Renal cortical epithelial cell (primary cell): ENCODE results near the gene UBE2D1. TPM values are rescaled to one million over a fixed set of nuclear protein-coding genes. Genes with fewer than 3 reads are reported as not detected.

Experiments used
- DNase-seq: peaks from one replicate; pipeline ENCODE4 v3.0.0-alpha.2; 2011; ENCODE audit warnings: low read depth
- total RNA-seq: library from RNA; depleted of rRNA; stranded (reverse); fragments of >200 nt; gene quantifications from 2 replicates; pipeline ENCODE4 v1.2.3, GENCODE V29; 2014

The UBE2D1 gene
- total RNA-seq, result 16.3 and 29.4 TPM in 2 replicates

DNA sequence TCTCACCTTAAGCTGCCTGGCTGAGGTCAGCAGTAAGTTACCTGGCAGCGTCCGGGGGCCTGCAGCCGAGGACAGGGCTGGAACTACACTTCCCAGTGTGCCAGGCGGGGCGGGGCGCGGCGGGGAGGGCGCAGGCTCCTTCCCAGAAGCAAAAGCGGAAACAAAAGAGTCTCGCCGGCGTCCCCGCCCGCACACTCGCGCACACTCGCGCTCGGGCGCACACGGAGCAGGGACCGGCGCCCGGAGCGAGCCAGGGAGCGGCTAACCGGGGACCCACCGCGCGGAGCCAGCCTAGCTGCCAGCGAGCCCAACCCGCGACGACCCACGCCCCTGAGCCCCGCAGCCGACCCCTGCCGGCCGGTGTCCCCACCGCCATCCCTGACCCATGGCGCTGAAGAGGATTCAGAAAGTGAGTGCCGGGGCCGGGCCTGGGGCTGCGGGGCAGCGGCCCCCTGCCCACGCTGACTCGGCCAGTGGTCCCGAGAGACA is at the start of gene UBE2D1:
UBE2D1 (plus strand) TSS at position 190 of the 489 bp plus-strand sequence; CDS start at position 386, 196 bp downstream.
- DNase-seq, result peak; percentile 35

DNA sequence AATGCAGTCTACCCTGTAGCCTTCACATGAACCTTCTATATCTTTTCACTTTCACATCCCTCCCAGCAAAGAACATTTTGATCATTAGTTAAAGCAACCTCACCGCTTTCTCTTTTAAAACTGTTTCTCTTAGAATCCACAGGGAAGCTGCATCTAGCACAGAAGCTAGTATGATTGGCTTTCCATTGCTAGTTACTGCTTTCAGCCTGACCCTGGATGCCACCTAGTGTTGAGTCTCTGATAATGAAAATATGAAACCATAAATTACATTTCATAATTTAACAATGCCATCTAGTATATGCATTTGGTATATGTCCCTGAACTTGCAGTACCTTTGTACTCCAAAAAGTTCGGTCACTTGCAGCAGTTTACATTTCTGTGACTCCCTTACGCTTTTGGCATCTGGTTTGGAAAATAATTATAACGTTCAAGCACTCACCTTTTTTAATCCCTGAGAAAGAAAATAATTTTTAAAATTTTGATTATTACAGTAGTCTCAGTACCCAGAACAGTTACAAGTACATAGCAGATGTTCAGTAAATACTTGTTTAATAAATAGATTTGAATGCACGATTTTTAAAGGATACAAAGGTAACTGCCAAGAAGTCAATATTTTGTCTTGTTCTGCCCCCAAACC is 43.1 kb upstream of the UBE2D1 start:
- peak; percentile 58 for DNase-seq

DNA sequence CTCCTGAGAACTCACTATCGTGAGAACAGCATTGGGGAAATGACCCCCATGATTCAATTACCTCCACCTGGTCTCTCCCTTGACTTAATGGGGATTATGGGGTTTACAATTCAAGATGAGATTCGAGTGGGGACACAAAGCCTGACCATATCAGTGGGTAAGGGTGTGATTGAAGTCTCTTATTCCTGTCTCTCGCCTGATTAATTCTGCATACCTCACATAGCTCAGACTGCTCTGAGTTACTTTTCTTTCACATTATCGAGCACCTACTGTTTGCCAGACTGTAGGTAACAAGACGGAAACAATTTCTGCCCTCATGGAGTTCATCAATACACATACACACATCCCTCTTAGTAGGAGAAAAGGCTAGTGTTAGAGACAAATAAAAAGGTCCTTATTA is 40.8 kb upstream of the UBE2D1 start:
- DNase-seq, result no peak

DNA sequence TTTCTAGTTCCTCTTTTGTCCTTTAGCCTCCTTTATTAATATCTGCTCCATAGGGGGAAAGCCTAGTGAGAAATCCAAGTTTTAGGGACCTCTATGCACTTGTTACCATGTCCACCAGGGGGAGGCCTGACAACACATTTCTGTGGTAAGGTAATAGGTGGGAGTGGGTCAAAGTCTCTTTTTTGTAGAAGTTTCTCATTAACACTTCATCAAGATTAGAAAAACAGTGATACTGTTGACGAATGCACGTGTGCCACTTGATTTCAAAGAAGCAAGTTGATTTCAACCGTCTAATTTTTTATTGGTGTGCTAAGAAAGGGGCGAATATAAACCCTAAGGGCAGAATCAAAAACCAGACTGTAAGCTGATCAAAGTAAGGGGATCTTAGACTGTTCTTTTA is 35.2 kb upstream of the UBE2D1 start:
- DNase-seq, result peak; percentile 62

DNA sequence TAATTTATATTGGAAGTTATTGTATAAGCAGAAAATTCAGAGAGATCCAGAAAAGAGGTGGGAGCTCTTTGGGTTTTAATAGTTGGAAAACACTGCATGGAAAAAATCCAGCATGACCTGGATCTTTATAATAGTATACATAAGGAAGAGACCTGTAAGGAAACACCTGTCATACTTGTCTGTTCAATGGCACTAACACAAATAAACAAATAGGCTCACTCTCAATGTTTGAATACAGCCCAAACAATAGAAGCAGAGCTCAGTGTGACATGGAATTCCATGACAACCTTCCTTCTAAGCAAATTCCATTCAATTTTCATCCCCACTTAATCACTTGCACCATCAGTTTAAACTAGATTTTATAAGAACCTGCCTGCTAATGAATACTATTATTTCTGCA is 34.1 kb upstream of the UBE2D1 start:
- no peak for DNase-seq

DNA sequence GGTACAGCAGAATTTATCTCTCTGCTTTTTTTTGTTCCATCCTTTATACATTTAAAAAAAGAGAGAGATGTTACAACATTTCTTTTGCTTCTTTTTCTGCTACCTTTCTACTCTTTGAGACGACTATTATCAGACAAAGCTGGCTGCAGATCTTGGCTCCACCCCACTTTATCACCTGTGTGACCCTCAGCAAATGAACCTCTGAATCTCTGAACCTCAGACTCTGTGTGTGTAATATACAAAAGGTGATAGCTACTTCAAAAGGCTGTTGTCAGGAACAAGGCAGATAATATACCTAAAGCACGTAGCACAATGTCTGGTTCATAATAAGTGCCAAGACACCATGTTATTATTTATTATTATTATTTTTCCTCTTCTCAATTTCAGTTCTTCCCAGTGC is 32.6 kb upstream of the UBE2D1 start:
- no peak for DNase-seq

DNA sequence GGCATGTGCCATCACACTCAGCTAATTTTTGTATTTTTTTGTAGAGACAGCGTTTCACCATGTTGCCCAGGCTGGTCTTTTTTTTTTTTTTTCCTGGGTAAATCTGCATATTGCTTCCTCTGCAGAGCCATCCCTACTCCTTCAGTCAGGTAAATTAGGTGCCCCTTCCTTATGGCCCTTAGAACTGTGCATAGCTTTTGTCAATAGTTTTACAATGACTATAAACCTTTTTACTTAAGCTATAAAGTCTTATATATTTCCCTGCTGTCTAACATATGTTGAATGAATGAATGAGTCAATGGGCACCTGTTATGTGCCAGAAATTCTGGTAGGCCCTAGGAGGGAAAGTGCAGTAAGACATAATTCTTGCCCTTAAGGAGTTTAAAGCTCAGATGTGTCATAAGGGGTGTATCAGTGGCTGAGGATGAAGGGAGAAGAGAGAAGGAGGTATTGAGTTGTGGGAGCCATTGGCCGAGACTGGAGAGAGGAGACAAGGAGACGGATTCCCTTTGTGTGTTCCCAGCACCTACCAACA is 30.6 kb upstream of the UBE2D1 start:
- no peak for DNase-seq

DNA sequence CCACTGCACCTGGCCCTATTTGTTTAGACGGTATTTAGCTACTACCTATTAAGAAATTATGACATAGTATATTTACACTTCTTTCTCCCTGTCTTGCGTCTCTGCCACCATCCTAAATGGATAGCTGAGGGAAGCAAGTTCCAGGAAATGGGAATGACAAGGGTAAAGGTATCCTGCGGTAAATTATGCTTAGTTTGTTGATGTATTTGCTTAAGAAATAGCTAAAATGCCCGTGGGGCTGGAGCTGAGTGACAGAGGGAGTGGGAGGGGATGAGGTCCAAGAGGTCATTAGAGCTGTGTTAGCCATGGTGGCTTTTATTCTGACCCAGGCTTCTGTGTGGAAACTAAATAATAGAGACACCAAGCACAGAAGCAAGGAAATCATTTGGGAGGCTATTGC is 29.0 kb upstream of the UBE2D1 start:
- DNase-seq, result no peak

DNA sequence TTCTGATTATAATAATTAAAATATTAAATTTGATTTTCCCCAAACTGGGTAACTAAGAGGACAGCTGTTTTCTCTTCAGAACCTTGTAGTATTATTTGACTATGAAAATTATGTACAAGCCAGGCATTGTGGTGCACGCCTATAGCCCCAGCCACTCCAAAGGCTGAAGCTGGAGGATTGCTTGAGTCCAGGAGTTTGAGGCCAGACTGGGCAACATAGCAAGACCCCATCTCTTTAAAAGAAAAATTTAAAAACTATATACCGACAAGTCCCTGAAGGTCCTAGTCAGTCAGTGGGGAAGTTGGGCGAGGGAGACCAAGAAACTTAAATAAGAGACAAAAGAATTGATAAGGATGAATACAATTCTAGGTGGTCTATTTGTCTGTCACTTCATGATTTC is 27.1 kb upstream of the UBE2D1 start:
- DNase-seq, result no peak

DNA sequence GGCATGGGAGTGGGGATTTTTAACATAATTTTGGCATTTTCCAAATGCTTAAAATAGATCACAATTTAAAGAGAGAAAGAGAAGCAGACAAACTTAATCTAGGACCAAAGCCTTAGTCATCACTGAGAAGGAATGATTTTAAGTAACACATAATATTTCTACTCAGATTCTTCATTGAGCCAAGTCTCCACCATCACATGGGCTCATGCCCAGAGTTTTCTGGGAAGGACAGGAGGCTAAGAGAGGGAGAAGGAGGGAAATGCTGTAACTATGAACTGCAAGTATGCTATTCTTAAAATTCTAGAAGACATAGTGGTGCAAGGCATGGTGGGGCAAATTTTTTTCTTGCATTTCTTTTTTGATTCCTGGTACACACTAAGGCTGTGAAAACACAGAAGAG is 23.8 kb upstream of the UBE2D1 start:
- DNase-seq, result no peak

DNA sequence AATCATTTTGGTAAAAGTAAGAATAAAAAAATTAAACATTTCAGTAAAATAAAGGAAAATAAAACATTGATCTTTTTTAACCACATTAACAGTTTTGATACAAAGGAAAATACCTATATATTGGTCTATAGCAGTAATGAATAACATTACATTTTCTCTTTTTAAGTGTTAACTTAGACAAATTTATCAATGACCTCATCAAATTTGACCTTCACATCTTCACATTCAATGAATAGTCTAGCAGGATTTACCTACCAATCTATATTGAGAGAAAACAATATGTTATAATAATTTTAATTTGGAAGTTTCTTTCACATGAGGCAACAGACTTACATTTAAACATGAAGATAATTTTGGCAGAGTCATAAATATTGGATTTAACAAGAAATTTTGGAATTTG is 17.9 kb upstream of the UBE2D1 start:
- no peak for DNase-seq

DNA sequence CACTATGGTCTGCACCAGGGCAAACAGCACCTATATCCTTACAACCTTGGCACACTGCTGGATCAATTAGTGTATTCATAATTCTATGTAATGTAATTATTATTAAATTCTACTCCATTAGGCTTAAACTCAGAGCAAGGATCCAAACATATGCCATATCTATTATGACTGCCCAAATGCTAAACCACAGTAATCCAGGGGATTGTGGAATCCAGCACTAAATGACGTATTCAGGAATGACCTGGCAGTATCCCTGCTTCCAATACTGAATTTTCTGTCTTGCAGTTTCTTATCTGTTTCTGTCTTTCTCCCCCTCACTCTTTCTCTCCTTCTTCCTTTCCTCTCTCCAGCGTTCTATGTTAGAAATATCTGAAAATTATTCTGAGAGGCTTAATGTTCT is 16.5 kb upstream of the UBE2D1 start:
- no peak for DNase-seq

DNA sequence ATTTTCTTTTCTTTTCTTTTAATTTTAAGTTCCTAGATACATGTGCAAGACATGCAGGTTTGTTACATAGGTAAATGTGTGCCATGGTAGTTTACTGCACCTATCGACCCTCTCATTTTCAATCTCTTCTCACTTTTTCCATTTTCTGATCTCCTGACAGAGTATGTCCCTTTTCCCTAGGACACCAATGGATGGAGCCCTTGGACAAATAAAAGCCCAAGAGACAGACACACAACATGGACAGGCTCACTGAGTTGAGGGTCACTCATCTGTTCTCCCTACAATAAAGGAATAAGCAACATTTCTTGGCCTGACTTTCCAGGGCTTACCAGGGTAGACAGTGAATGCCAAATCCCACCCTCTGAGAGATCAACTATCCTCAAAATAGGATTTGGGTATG is 15.2 kb upstream of the UBE2D1 start:
- DNase-seq, result peak; percentile 6

DNA sequence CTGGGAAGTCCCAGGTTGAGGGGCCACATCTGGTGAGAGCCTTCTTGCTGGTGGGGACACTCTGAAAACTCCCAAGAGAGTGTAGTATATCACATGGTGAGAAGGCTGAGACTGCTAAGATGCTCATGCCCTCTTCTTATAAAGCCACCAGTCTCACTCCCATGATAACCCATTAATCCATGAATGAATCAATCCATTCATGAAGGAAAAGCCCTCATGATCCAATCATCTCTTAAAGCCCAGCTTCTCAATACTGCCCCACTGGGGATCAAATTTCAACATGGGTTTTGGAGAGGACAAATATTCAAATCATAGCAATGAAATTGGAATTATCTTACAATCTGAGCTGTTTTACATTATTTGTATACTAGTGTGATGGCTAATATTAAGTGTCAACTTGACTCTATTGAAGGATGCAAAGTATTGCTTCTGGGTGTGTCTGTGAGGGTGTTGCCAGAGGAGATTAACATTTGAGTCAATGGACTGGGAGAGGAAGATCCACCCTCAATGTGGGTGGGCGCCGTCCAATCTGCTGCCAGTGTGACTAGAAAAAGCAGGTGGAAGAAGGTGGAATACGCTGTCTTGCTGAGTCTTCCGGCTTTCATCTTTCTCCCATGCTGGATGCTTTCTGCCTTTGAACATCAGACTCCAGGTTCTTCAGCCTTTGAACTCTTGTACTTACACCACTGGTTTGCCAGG is 14.3 kb upstream of the UBE2D1 start:
- DNase-seq, result no peak

DNA sequence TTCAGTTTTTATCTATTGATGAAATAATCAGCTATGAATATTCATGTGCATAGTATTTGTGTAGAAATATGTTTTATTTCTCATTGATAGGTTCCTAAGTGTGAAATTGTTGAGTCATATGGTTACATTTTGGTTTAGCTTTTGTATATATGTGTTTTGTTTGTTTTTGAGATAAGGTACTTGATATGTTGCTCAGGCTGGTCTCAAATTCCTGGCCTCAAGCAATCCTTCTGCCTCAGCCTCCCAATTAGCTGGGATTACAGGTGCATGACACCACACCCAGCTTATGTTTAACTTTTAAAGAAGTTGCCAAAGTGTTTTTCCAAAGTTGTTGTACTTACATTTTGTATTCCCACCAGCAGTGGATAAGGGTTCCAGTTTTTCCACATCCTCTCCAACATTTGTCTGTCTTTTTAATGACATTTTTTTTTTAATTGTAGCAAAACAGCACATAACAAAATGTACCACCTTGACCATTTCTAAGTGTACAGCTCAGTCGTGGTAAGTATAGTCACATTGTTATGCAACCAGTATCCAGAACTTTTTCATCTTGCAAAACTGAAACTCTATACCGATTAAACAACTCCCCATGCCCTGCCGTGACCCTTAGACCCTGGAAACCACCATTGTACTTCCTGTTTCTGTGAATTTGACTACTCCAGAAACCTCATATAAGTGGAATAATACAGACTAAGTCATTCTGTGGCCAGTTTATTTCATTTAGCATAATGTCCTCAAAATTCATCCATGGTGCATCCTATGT is 12.6 kb upstream of the UBE2D1 start:
- DNase-seq, result peak; percentile 26

DNA sequence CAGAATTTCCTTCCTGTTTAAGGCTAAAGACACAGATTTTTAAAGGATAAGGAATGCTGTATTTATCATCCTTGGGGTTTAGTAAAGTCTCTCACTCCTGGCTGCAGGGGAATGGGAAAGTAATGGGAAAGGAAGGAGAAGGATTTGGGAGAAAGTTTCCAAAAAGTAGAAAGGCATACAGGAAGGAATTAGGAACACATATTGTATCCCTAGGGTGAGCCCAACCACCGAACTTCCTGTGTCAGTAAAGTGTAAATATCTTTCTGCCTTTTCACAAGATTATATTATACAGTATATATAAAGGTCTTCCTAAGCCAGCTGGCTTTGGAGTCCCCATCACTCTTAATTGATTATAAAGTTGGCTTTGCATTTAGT is 12.0 kb upstream of the UBE2D1 start:
- DNase-seq, result no peak

DNA sequence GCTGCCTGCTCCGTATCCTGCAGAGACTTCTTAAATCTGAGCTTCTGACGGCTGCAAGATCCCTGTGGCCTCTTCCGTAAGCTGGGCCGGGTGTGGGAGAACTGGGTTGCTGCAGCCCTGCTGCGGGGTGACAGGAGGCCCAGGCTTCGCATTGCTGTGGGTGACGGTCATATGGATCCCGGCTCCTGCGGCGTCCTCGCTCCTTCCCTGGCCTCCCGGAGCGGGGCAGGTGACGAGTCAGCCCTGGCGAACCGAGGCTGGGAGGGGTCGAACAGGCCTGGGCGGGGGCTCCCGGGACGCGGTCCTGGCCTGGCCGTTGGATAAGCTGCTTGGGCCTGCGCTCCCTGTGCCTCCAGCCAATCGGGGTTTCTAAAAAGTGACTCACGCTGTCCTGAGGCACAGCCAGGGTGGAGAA is 7.8 kb upstream of the UBE2D1 start:
- peak; percentile 33 for DNase-seq

DNA sequence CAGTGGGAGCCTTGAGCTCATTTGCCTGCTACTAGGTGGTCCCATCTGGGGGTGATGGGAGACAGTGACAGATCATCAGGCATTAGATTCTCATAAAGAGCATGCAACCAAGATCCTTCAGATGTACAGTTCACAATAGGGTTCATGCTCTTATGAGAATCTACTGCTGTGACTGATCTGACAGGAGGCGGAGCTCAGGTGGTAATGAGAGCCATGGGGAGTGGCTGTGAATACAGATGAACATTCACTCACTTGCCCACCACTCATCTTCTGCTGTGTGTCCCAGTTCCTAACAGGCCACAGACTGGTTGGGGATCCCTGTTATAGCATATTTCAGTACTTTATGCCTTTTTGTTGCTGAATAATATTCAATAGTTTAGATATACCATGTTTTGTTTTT is 6.6 kb upstream of the UBE2D1 start:
- DNase-seq, result no peak

DNA sequence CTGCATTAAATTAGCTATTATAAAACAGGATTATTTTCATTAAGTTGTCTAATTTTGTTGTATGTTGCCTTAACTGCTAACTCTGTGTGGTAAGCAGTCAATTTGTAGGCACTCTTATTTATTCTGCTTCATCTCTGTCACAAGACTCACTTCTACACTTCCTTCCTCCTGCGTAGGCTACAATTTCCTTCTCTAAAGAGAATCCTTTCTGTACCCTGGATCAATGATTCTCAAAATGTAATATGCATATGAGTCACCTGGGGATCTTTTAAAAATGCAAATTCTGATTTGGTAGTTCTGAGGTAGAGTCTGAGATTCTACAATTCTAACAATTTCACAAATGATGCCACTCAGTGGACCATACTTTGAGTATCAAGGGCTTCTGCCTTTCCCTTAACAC is 4.4 kb upstream of the UBE2D1 start:
- no peak for DNase-seq

DNA sequence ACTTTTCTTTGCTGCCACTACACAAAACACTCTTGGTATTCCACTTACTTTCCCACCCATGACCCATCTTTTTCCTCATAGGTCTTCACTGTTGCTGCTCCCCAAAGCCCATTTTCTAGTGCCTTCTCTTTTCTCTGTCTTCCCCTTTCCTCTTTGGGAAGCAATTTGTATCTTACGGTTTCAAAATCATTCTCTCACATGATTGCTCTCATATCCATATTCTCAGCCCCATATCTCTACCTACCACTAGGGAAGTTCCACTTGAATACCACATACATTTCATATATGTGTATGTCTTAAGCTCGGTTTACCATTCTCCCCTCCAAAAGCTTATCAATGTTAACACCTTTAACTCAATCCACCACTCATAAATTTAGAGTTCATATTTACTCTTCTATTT is 3.2 kb upstream of the UBE2D1 start:
- DNase-seq, result no peak

DNA sequence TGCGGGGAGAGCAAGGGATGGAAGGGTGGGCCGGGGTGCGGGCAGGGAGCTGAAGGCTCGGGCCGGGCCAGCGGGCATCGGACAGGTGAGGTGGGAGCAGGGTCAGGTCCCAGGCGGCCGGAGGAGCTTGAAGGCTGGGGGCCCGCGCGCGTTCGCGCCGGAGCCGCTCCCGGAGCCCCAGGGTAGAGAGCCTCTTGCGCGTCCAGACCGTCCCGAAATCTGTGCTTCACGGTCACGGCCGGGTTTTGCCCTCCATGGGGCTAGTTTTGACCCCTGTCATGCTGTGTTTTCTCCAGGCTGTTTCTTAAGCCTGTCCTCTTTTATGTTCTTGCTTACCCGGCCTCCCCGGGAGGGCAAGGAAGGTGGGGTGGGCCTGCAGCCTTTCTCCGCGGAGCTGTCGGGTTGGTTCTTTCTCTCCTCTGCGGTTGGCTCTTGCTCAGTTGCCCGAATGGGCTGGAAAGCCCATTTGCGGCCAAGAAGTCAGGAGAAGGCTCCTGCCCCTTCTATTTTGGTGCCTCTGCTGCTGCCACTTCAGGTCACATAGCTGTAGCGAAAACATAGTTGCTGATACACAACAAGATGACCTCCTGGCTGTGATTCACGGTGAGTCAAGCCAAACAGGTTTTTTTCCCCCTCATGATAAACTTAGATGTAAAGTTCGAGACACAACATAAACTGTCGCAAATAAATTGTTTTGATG is 650 bp downstream of the UBE2D1 start:
- peak; percentile 70 for DNase-seq

DNA sequence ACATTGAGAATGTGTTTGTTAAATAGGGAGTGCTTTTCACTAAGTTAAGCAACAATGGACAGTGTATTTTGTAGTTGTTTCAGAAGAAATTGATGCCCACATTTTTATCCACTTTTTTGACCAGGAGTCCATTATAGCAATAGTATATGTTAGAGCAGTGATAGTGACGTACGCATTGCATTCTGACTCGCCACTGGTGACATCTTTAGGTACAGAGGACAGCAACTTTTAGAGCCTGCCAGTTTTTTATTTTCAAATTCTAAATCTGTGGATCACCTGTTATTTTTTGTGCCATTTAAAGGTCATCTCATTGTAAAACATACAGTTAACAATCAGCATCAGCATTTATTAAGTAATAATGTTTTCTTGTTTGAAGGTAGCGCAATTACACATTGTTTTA is 1.4 kb downstream of the UBE2D1 start:
- no peak for DNase-seq
